ENCODE data around the gene ZFP36L1.

Gene ZFP36L1

GRCh38 chr14:68795597-68796417 lies 2.9 kb upstream of the ZFP36L1 start:
- DNase-seq (ENCODE audit: low spot score) = peak; percentile 45

GRCh38 chr14:68794851-68795596 lies 2.2 kb upstream of the ZFP36L1 start:
- DNase-seq (ENCODE audit: low spot score) = no peak

GRCh38 chr14:68794130-68794850 lies 1.4 kb upstream of the ZFP36L1 start:
- peak; percentile 81 for DNase-seq (ENCODE audit: low spot score)

GRCh38 chr14:68793734-68794129 lies 865 bp upstream of the ZFP36L1 start:
- DNase-seq (ENCODE audit: low spot score) = no peak

- DNase-seq (ENCODE audit: low spot score) = no peak
Observed at GRCh38 chr14:68792678-68792978, 239 bp downstream of the ZFP36L1 start.

GRCh38 chr14:68791902-68792677 lies 777 bp downstream of the ZFP36L1 start:
- DNase-seq (ENCODE audit: low spot score) = no peak

- DNase-seq (ENCODE audit: low spot score) = no peak
Observed at GRCh38 chr14:68791078-68791901, 1.6 kb downstream of the ZFP36L1 start.

- no peak for DNase-seq (ENCODE audit: low spot score)
Observed at GRCh38 chr14:68790644-68791077, 2.2 kb downstream of the ZFP36L1 start.

- DNase-seq (ENCODE audit: low spot score) = peak; percentile 18
Observed at GRCh38 chr14:68789821-68790643, 2.8 kb downstream of the ZFP36L1 start.

- DNase-seq (ENCODE audit: low spot score) = peak; percentile 87
Observed at GRCh38 chr14:68788996-68789820, 3.7 kb downstream of the ZFP36L1 start.

GRCh38 chr14:68788275-68788995 lies 4.4 kb downstream of the ZFP36L1 start:
- peak; percentile 19 for DNase-seq (ENCODE audit: low spot score)

- DNase-seq (ENCODE audit: low spot score) = peak; percentile 25
Observed at GRCh38 chr14:68787092-68787992, 5.5 kb downstream of the ZFP36L1 start.

GRCh38 chr14:68786491-68787091 lies 6.3 kb downstream of the ZFP36L1 start:
- DNase-seq (ENCODE audit: low spot score) = no peak

- DNase-seq (ENCODE audit: low spot score) = peak; percentile 23
Observed at GRCh38 chr14:68785534-68786490, 7.1 kb downstream of the ZFP36L1 start.

GRCh38 chr14:68784978-68785533 lies 7.8 kb downstream of the ZFP36L1 start:
- peak; percentile 92 for DNase-seq (ENCODE audit: low spot score)

All from kidney capillary endothelial cell (primary cell).